Keratinocyte (primary cell): ENCODE data around the gene NCKAP5.

Experiments
- CTCF ChIP-seq, 3 experiments: IDR thresholded peaks in 1 of 3; conservative IDR thresholded peaks in 1 of 3; optimal IDR thresholded peaks in 1 of 3; 2 replicates in 2 of 3; 3 replicates in 1 of 3; pipeline versions ENCODE3 to v1.5.1; 2011; ENCODE audit warnings: low read length in 3 of 3, mild to moderate bottlenecking in 3 of 3, moderate library complexity in 2 of 3, control low read depth in 1 of 3, inconsistent platforms in 1 of 3; ENCODE audit not compliant: insufficient read depth in 2 of 3; ENCODE audit errors: extremely low read depth in 1 of 3
- EZH2 ChIP-seq: IDR thresholded peaks from one replicate; pipeline ENCODE4 v1.6.1; 2012; ENCODE audit warnings: inconsistent platforms, mild to moderate bottlenecking, low read length, moderate library complexity

- TF ChIP-seq CTCF (optimal IDR thresholded peaks at IDR 0.05 in 1 of 3, IDR thresholded peaks at IDR 0.05 in 1 of 3, conservative IDR thresholded peaks at IDR 0.05 in 1 of 3; ENCODE audit: extremely low read depth in 1 of 3, insufficient read depth in 2 of 3, low read length in 3 of 3), result no peak
- no peak for TF ChIP-seq EZH2
These were observed 821.2 kb downstream of the NCKAP5 start for GRCh38 chr2:132747046-132747445.
